Fibroblast of skin of scalp (primary cell): ENCODE results near the gene KMT2D. TPM values are rescaled to one million over a fixed set of nuclear protein-coding genes. Genes with fewer than 3 reads are reported as not detected.

ENCODE experiments used
- DNase-seq: peaks from one replicate; pipeline ENCODE4 v3.0.0-alpha.2; 2013
- polyA plus RNA-seq, 2 experiments: library from polyadenylated mRNA; unstranded; fragments of 120-200 nt; gene quantifications; one replicate each; pipeline ENCODE4 v1.2.1, GENCODE V29; 2013; ENCODE audit not compliant: insufficient read length in 2 of 2

KMT2D gene, protein sequence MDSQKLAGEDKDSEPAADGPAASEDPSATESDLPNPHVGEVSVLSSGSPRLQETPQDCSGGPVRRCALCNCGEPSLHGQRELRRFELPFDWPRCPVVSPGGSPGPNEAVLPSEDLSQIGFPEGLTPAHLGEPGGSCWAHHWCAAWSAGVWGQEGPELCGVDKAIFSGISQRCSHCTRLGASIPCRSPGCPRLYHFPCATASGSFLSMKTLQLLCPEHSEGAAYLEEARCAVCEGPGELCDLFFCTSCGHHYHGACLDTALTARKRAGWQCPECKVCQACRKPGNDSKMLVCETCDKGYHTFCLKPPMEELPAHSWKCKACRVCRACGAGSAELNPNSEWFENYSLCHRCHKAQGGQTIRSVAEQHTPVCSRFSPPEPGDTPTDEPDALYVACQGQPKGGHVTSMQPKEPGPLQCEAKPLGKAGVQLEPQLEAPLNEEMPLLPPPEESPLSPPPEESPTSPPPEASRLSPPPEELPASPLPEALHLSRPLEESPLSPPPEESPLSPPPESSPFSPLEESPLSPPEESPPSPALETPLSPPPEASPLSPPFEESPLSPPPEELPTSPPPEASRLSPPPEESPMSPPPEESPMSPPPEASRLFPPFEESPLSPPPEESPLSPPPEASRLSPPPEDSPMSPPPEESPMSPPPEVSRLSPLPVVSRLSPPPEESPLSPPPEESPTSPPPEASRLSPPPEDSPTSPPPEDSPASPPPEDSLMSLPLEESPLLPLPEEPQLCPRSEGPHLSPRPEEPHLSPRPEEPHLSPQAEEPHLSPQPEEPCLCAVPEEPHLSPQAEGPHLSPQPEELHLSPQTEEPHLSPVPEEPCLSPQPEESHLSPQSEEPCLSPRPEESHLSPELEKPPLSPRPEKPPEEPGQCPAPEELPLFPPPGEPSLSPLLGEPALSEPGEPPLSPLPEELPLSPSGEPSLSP (N-terminal part only)
- 33.0 TPM for polyA plus RNA-seq (2013, experiment 1 of 2; ENCODE audit: insufficient read length)
- polyA plus RNA-seq (2013, experiment 2 of 2; ENCODE audit: insufficient read length) = 27.5 TPM

- DNase-seq = peak; percentile 97
Measured at GRCh38 chr12:49060237-49061156, at the start of gene KMT2D. TSS of gene KMT2D (minus strand) at chr12:49060794. CDS start at chr12:49055324, 5,470 bp downstream.

DNA sequence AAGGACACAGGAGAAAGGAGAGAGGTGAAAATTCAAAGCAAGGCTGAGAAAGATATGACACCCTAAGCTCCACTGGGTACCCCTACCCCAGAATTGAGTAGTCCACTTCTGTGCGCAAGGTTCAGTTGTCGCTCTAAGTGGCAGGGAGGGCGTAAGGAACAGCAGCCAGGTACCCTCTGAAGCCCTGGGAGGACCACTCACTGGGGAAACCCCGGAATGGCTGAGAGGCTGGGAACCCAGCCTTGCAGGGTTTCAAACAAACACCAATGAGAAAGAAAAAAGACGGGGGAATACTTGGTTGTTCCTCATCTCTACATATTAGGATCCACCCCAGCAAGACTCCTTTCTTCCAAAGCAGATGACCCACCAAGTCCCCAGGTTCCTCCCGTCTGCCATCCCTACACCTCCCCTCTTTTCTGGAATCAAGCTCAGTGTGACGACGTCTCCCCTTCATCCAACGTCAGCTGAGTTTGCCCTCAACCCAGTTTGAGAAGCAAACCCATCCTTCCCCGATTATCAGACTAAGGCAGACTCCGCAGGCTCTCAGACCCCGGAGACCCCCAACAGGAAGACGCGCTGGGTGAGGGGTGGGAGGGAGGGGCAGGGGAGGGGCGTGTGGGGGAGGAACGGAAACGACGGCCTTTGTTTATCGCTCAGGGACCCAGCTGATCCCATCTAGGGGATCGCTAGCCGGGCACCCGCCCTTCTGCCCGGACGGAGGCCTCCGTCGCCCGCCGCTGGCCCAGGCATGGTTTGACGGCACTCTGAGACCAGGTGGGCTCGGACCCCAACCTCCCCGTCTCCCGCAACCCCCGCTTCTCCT lies 49.3 kb upstream of the KMT2D start:
- DNase-seq = no peak

DNA sequence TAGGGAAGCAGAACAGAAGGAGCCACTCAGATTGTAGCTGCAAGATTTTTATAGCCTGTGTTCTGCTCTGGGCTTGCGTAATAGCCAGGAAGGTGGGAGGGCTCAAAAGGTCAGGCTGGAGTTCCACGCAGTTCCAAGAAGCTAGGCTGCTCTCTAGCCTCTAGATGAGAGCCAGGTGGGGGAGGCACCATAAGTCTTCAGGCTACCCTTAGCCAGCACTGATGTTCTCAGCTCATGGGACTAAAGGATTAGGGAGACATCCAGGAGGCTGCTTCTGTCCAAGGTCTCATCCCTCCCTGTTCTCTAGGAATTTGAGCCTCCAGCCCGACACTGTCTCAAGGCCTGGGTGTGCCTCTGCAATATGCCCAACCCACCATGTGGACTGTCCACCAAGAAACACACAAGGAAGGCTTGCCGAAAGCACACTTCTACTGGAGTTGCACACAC lies 48.4 kb upstream of the KMT2D start:
- no peak for DNase-seq

GRCh38 chr12:49105504-49106084 lies 45.0 kb upstream of the KMT2D start:
- DNase-seq = no peak

DNA sequence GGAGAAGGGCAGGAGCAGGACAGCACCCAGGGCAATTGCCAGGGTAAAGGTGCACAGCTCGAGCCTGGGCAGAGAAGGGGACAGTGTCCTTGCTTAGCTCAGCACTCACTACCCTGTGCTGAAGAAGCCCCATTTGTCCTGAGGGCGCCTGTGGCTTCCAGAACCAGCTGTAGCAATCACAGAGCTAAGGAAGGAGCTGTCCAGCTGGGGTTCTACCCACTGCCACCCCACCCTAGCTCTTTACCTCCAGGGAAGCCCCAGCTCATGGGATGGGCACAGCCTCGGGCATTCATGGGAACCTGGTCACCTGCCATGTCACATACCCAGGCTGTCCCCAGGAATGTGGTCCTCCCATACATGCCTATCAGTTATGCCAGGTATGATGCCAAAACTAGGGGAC lies 44.2 kb upstream of the KMT2D start:
- no peak for DNase-seq

GRCh38 chr12:49100380-49100779 lies 39.8 kb upstream of the KMT2D start:
- no peak for DNase-seq

- no peak for DNase-seq
Measured at GRCh38 chr12:49098703-49099102, 38.1 kb upstream of the KMT2D start.

DNA sequence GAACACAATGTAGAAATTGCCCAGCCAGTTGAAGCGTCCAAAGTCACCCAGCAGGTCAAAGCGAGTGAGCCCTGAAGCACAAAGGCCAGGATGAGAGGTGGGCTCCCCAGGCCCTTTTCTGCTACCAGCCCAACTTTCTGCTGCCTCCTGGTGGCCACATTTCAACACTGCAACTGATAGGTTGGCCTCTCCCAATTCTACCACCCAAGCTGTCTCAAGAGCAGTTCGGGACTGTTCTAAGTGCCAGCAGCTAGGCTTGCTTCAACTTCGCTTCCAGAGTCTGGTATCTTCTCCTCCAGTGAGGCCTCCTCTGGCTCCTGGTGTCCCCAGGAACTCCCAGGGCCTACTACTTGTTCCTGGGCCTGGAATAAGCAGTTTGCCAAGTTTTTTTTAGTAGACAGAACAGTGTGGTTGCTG lies 37.4 kb upstream of the KMT2D start:
- DNase-seq = peak; percentile 39

- DNase-seq = no peak
Measured at GRCh38 chr12:49097381-49097780, 36.8 kb upstream of the KMT2D start.

DNA sequence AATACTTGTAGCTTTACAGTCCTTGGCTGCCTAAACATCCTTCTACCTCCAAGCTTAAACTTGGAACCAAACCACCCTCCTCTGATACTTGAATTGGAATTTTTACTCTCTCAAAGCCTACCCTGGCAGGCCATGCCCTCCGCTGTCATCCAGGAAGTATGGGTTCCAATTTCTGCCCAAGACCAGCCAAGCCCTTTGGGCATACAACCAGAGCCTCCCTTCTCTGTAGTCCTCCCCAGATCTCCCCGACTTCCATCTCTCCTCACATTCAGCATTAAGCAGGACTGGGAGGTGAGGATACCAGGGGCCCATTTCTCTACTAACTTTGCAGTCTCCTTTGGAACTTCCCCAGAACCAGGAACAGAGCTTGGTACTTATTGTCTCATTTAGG lies 34.4 kb upstream of the KMT2D start:
- DNase-seq = no peak

GRCh38 chr12:49094160-49094974 lies 33.8 kb upstream of the KMT2D start, which contains the start of gene DHH:
TSS of gene DHH (minus strand) at chr12:49094801. CDS start at chr12:49094512, 289 bp downstream.
- no peak for DNase-seq

- DNase-seq = no peak
Measured at GRCh38 chr12:49093792-49094159, 33.2 kb upstream of the KMT2D start.

DNA sequence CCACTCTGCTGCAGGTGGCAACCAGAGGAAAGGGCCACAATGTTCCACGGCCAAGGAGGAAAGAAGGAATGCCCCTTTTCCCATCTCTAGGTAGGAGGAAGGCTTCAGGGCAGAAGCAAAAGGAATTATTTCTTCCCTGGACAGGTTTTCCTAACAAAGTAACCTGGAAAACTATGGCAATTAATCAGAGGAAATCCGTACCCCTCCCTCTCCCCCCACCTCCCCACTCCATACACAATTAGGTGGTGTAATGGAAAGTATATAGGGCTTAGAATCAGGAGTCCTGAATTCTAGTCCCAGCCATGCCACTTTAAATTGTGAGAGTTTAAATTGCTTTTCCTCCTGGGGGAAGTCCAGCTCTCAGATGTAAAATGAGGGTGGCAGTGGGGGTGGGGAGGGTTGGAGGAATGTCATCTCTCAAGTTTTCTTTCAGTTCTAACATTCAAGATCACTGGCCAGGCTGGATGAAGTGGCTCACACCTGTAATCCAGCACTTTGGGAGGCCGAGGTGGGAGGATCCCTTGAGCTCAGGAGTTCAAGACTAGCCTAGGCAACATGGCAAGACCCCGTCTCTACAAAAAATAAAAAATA lies 32.3 kb upstream of the KMT2D start:
- DNase-seq = no peak

- DNase-seq = no peak
Measured at GRCh38 chr12:49092086-49092815, 31.7 kb upstream of the KMT2D start.

DNA sequence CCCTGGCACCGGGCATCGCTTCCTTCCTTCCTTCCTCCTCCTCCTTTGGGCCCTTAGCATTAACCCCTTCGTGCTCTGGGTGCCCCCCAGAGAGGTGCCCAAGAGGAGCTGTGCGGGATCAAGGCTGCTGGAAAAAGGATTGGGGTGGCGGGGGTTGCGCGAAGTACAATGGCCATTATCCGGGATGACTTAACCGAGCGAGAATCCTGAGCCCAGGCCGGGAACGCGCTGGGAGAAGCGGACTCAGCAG lies 31.2 kb upstream of the KMT2D start:
- DNase-seq = no peak

GRCh38 chr12:49091056-49091835 lies 30.7 kb upstream of the KMT2D start:
- DNase-seq = no peak

DNA sequence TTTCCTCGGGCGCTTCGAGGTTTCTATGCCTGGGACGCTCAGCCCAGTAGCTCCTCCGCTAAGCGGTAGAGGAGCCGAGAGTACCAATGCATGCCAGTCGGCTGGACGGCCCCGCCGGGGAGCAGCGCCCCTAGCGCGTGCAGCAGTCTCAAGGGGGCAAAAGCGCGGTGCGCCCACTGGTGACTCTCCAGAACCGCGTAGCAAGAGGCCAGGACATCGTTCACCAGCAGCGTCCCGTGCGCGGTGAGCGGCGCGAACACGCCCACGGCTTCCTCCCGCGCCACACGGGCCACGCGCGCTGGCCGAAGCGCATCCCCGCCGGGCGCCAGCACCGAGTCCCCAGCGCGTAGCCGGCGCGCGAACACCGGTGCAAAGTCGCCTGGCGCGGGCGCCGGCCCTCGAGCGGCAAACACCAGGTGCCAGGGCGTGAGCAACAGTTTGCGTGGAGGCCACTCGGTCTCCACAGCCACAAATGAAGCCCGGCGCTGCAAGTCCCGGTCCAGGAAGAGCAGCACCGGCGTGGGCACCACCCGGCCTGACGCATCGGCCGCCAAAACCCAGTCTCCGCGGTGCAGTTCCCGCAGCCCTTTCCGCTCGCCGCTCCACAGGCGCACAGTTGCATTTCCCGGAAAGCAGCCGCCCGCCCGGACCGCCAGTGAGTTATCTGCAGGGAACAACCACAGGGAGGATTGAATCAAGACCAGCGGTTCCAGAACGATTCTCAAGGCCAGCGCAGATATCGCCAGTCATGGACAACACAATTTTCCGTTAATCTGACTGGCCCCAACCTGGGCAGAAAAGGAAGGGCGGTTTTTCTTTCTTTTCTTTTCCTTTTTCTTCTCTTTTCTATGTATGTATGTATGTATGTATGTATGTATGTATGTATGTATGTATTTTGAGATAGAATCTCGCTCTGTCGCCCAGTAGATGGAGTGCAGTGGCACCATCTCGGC lies 29.5 kb upstream of the KMT2D start:
- no peak for DNase-seq
